Globus pallidus (tissue), 1 donor: ENCODE measurements around the gene ZNF511.
"Not testable (repeated sequence)": the region's sequence is repeated elsewhere in the genome, so short reads cannot be mapped to it uniquely, and the experiment has no call there.

Experiments
- DNase-seq: peaks from one replicate; pipeline ENCODE4 v3.0.0-alpha.2; 2015; ENCODE audit warnings: low spot score

The ZNF511 gene

DNA sequence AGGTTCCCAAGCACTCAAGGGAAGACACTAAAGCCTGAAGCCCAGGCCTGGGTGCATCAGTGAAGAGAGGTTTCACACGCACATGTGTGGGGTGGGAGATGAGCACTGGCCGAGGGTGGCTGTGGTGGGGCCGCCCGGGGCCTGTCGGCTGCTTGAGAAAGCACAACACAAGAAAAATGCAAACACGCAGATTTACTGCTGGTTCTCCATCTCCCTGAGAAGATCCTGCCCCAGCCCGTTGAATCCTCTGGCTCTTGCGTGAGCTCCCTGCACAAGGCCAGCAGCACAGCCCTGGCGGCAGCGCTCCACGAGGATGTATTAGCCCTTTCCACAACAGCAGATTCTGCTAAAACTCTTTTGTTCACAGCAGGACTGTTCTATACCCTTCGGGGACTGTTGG, 6.2 kb downstream of the ZNF511 start:
- no peak for DNase-seq

DNA sequence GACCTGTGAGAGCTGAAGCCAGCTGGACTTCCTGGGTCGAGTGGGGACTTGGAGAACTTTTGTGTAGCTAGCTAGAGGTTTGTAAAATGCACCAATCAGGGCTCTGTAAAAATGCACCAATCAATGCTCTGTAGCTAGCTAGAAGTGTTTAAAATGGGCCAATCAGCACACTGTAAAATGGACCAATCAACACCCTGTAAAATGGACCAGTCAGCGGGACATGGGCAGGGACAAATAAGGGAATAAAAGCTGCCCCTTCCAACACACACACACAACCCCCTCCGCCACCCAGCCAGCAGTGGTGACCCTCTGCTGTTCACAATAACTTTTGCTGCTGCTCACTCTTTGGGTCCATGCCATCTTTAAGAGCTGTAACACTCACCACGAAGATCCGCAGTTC, 7.1 kb downstream of the ZNF511 start:
- DNase-seq, result no peak

DNA sequence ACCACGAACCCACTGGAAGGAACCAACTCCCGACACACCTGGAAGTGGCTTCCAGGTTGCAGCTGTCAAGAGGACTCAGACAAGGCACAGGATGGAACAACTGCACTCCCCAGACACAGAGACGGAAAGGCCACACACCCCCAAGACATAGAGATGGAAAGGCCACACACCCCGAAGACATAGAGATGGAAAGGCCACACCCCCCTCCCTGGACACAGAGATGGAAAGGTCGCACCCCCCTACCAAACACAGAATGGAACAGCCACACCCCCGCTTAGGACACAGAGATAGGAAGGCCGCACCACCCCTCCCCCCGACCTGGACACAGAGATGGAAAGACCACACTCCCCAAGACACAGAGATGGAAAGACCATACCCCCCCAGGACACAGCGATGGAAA, 7.6 kb downstream of the ZNF511 start:
- DNase-seq, result no peak

DNA sequence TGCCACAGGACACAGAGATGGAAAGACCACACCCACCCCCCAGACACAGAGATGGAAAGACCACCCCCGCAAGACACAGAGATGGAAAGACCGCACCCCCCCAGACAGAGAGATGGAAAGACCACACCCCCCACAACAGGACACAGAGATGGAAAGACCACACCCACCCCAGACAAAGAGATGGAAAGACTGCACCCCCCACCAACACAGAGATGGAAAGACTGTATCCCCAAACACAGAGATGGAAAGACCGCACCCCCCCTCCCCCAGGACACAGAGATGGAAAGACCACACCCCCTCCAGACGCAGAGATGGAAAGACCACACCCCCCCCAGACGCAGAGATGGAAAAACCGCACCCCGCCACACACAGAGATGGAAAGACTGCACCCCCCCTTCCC, 8.0 kb downstream of the ZNF511 start:
- no peak for DNase-seq

DNA sequence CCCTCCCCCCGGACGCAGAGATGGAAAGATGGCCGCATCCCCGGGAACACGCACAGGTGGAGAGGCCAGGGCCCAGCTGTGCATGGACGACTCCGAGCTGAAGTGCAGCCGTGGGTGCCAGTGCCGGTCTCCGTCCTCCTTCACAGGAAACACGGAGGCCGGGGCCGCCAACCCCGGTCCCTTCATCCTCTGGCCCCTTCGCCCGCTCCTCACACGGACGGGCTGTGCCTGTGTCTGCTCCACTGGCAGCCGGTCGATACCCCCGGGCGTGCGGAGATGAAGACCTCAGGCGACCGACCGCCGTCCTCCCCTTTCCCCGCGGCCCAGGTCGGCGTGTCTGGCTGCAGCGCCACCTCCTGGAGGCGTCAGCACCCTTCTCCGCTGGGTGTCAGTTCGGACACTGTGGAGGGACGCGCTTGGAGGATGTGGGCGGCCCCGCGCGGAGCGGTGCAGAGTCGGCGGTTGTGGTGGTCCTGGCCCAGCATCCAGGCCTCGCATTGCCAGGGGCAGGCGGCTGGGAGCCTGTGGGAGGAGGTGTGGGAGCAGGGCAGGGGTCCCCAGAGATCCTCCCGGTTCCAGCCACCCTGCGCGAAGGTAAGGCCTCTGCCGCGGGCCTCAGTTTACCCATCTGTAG, 9.9 kb downstream of the ZNF511 start:
- no peak for DNase-seq

DNA sequence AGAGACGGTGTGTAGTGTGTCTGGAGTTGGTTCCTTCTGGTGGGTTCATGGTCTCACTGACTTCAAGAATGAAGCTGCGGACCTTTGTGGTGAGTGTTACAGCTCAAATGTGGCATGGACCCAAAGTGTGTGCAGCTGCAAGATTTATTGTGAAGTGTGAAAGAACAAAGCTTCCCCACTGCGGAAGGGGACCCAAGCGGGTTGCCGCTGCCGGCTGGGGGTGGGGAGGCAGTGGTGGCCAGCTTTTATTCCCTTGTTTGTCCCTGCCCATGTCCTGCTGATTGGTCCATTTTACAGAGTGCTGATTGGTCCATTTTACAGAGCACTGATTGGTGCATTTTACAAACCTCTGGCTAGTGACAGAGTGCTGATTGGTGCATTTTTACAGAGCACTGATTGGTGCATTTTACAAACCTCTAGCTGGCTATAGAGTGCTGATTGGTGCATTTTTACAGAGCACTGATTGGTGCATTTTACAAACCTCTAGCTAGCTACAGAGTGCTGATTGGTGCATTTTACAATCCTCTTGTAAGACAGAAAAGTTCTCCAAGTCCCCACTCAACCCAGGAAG, 12.2 kb downstream of the ZNF511 start:
- not testable (repeated sequence) for DNase-seq

DNA sequence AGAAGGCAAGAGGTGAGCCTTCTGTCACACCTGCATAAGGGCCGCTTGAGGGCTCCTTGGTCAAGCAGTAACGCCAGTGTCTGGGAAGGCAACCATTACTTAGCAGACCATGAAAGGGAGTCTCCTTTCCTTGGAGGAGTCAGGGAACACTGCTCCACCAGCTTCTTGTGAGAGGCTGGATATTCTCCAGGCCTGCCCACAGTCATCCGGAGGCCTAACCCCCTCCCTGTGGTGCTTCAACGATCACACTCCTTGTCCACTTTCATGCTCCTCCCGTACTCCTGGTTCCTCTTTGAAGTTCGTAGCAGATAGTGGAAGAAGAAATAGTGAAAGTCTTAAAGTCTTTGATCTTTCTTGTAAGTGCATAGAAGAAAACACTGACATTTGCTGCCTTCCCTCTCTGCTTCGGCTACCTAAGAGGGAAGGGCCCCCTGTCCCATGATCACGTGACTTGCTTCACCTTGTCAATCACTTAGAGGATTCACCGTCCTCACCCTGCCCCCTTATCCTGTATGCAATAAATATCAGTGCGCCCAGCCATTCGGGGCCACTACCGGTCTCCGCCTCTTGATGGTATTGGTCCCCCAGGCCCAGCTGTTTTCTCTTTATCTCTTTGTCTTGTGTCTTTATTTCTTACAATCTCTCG, 13.5 kb downstream of the ZNF511 start:
- DNase-seq, result not testable (repeated sequence)

DNA sequence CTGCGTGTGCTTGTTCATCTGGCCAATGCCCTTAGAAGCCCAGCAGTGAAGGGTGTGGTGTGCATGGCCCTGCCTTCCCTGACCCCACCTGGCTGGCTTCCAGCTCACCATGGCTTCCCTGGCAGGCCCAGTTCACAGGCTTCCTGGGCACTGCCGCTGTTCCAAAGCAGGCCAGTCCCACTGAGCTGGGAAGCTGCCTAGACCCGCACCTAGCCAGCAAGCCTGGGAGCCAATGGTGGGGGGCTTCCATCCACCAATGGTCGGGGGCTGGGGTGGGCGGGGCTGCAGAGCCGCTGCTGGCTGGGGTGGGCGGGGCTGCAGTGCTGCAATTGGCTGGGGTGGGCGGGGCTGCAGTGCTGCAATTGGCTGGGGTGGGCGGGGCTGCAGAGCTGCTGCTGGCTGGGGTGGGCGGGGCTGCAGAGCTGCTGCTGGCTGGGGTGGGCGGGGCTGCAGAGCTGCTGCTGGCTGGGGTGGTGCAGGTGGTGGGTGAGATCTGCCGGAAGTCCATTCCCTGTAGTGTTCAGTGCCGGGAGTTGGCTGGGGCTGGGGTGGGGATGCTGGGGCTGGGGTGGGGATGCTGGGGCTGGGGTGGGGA, 15.6 kb downstream of the ZNF511 start:
- DNase-seq, result no peak

DNA sequence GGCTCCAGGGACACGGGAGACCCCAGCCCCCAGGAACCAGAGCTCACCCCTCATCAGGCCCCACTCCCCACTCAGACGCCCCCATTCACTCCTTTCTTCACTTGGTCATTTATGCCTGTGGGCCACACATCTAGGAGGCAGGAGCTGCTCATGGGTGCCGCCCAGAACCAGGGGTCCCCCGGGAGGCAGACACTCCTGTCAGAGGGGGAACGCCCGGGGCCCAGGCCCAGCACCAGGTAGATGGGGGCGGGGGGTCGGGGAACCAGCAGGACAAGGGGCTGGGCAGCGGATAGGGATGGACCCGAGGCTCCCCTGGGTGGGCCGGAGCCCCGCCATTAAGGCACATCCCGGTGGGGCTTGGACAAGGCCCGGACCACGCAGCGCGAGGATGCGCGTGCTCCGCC, 16.1 kb downstream of the ZNF511 start:
- no peak for DNase-seq

DNA sequence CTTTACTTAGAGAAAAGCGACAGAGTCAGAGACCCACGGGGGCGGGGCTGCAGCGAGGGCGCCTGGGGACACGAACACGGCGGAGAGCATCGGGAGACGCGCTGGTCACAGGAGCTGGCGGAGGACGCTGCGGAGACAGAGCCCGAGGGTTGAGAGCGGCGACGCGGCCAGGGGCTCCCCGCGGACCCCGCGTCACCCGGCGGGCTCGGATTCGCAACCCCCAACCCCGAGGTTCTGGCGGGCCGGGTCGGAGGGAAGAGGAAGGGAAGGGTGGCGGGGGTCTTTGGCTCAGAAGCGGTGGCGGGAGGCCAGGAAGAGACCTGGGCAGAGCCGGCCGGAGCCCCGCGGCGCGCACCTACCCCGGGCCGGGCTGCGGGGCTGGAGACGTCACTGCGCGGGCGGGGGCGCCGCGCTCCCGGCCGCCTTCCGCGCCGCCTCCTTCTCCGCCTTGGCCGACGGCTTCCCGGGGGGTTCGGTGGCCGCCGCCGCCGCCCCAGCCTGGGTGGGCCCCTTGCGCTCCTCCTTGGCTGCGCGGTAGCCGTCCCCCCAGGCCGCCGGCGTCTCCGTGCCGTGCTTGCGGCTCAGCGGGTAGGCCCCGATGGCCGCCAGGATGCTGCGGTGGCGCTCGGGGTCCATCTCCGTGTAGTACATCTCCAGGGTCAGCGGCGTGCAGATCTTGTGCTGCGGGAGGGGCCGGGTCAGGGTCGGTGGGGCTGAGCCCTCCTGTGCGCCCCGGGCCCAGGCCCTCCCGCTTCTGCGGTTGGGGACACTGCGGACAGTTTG, 16.9 kb downstream of the ZNF511 start:
- DNase-seq, result no peak

DNA sequence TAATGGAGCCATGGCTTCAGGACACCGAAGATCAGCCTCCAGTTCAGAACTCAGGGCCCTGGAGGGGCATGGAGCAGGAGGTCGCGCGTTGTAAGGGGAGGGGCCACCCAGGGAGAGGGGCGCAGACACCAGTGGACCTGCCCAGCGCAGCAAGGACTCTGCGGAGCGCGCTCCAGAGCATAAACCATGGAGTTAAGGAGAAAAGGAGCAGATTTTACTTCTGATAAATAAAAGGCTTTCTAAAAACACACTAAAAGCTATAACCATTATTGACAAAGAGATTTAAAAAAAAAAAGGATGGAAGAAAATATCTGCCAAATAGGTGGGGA, 17.5 kb downstream of the ZNF511 start:
- DNase-seq, result no peak

DNA sequence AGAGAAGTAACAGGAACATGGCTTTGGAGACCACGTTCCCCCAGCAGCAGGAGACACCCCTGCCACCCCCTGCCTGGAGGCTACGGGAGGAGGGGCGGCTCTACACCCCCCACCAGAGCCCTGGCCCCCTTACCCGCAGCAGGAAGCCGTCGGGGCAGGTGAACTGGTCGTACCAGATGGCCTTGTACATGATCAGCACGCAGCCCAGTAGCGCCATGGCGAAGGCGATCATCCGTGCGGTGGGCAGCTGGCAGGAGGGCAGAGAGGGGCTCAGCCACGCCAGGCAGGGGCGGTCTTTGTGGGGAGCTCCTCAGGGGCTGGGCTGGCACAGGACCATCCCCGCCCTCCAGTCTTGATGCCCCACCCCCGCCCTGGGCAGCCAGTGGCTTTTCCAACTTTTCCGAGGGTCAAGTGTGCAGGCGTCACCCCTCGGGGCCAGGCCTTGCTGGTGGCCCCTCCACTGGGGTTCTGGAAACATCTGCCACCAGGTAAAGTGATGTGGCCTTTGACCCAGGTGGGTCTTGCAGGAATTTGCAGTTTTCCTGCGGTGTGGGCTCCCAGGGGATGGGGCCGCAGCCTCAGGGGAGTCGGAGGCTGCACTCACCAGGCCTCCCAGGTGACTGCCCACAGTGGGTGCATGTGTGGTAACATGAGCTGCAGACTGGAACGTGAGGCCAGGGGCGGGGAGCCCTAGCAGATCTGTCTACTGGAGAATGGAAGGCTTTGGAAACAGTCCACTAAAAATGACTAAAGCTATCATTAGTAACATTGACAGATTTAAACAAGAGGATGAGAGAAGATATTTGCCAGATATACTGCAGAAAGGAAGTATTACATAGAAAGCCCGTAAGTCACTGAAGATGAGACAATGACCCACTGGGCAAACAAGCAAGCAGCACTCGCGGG, 18.3 kb downstream of the ZNF511 start:
- no peak for DNase-seq

DNA sequence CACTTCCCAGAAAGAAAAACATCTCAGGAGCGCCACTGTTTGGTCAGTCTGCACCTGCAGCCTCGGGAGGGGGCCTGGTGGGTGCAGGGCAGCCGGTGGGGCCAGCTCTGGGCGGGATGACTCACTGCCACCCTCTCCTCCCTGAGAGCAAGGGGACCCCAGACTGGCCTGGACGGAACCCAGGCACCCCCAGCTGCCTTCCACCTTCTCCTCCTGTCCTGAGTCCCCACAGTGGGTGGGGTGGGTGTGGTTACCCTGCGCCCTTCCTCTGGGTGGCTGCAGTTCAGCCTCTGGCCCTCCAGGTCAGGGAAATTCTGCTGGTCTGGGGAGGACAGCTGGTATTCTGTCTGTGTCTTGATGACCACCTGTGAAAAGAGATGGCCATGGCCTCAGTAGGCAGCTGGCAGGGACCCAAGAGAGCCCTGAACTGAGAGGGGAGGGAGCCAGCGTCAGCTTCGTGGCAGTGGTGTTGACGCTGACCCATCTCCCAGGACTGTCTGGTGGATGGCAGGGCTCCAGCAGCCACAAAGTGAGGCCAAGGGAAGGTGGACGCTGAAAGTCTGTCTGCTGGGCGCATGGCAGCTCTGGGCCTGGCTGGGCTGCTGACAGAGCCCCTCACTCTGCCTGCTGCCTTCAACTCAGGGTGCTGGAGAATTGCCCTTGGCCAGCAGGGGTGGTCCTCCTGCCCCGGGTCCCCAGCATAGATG, 19.1 kb downstream of the ZNF511 start:
- DNase-seq, result no peak

DNA sequence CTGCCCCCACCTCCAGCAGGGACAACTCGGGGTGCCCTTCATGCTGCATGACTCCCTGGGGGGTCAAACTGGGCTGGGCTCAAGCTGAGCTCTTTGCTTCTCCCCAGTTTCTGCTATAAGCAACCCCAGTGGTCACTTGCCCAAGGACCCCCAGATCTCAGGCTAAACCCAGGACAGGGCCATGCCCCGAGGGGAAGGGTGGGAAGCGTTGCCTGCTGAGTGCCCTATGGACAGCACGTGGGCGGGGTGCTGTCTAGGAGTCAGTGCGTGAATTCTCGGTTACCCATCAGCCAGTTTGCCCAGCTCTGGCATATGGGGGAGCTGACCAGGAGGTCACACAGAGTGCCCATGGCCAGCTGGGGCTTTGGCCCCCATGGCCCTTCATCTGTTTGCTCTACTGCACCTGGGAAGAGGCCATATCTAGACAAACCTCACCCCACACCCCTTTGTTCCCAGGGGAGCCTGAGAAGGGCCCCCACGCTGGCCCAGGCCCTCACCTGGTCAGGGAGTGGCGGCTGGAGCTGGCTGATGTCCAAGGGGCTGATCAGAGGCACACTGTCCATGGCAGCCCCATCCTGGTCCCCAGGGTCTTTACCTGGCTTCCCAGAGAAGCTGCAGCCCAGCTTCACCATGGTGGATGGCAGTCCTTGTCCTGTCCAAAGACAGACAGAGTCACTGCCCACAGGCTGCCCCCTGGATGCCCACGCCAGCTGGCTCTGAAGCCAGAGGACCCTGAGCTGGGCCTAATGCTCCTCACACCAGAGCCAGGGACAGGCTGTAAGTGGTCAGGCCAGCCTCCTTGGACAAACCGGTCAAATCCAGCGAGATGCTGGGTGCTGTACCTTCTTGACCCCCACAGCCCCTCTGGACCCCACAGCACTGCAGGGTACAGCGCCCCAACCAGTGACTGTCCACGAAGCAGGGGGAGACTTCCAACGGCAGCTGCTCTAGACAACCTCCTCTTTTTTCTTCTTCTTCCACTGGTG, 19.9 kb downstream of the ZNF511 start:
- DNase-seq, result no peak

DNA sequence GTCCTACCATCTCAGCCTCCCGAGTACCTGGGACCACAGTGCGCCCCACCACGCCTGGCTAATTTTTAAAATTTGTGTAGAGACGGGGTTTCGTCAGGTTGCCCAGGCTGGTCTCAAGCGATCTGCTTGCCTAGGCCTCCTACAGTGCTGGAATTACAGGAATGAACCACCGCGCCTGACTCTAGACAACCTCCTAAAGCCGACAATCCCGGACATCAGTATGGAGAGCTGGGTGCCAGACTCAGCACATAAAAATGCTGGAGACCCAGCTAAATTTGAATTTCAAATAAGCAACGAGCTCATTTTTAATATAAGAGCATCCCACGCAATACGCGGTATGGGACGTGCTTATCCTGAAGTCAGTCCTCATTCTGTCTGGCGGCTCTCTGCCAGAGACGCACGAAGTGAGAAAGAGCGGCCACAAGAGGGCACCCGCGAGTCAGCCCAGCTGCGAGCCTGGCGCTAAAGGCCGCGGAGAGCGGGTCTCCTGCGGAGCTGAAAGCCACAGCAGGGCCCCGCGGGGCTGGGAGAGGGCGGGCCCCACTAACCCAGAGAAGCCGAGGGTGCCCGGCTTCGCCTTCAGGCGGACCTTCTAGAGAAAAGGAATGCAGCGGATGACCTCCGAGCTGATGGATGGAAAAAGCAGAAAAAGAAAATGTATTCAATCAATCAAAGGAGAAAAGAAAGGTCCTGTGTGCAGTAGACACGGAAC, 20.9 kb downstream of the ZNF511 start:
- DNase-seq, result peak; percentile 80

DNA sequence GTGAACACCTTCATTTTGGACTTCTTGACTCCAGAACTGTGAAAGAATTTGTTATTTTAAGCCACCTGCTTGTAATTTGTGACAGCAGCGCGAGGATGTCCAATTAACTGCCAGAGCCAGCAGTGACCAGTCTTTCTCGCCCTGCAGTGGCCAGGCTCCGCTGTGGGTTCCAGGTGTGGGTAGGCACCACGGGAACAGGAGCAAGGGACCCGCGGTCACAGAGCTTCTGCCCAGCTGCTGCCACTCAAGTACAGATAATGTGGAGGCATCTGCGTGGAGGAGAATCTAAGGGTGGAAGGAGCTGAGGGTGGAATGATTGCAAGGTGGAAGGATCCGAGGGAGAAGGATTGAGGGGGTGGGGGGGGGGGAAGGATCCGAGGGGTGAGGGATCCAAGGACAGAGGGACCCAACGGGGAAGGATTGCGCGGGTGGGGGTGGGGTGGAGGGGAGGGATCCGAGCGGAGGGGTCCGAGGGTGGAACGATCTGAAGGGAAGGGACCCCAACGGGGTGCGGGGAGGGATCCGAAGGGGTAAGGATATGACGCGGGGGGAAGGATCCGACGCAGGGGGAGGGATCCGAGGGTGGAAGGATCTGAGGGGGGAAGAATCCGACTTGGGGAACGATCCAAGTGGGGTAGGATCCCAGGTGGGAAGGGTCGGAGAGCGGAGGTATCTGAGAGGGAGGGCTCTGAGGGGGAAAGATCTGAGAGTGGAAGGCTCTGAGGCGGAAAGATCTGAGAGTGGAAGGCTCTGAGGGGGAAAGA, 24.4 kb downstream of the ZNF511 start:
- no peak for DNase-seq

DNA sequence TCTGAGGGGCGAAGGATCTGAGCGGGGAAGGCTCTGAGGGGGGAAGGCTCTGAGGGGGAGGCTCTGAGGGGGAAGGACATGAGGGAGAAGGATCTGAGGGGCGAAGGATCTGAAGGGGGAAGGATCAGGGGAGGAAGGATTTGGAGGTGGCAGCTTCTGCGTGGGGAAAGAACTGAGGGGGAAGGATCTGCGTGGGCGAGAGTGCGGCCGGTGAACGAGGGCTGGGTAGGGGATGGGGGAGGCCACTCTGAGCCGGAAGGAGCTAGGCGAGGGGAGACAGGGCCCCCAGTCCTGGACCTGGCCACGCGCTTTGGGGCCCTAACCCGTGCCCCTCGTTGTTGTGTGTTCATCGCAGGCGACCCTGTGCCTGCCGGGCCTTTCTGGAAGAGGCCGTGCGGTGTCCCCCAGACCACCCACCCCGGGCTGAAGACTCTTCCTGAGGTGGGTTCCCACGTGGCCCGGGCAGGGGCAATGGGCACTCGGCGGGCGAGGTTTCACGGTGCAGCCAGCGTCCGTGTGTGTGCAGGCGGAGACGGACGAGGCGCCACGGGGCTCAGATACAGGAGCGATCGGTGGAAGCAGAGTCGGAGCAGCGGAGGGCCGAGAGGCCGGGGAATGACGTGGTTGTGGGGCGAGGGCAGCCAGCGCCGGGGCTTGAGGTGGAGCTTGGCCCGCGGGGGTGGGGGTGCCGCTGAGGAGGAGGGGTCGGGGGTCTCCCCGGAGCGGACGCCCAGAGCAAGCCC, 26.0 kb downstream of the ZNF511 start:
- DNase-seq, result no peak
